ENCODE results near the gene SLC39A3.
A peak's percentile ranks its signal among the peaks of the same experiment; 100 is the strongest.

The SLC39A3 gene

GRCh38 chr19:2759965-2760364 lies 20.1 kb upstream of the SLC39A3 start:
- no peaks in the 10 kb centered on the region for H3K9me3 Mint-ChIP-seq
- no peak for ATAC-seq
- H3K36me3 Mint-ChIP-seq, result peaks cover 85% of the 10 kb centered on the region
- no peak overlapping the region for H3K27ac Mint-ChIP-seq
- DNase-seq (ENCODE audit: low spot score in 2 of 2), result no peak
- H3K4me1 Mint-ChIP-seq, result no peaks in the 10 kb centered on the region
- H3K4me3 Mint-ChIP-seq, result no peak overlapping the region

- Mint-ChIP-seq H3K4me1 (no peaks in the 10 kb centered on the region), H3K36me3 (peaks cover 83% of the 10 kb centered on the region), H3K27ac (no peak overlapping the region), H3K9me3 (no peaks in the 10 kb centered on the region), H3K4me3 (no peak overlapping the region)
- no peak for ATAC-seq
- no peak for DNase-seq (ENCODE audit: low spot score in 2 of 2)
Observed at GRCh38 chr19:2759362-2759761, 19.5 kb upstream of the SLC39A3 start.

DNA sequence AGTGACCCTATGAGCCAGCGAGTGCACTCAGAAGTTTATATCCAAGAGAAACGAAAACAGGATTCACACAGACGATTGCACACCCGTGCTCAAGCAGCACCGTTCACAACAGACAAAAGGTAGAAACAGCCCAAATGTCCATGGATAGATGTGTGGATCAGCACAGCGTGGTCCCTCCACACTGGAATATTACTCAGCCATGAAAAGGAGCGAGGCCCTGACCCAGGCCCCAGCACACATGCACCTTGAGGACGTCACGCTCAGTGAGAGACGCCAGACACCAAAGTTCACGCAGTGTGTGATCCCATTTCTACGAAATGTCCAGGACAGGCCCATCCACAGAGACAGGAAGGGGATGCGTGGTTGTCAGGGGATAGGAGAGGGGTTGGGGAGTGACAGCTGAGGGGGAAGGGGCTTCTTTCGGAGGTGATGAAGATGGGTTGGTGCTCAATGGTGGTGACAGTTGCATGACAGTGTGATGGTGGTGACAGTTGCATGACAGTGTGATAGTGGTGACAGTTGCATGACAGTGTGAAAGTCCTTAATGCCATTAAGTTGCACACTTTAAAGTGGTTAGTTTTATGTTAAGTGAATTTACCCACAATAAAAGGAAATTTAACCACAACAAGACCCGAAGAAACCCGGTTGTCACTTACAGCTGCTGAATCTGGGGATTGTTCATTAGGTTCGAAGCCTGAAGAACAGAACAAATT lies 18.9 kb upstream of the SLC39A3 start:
- Mint-ChIP-seq H3K27ac (no peak overlapping the region), H3K4me1 (peaks cover 1% of the 10 kb centered on the region), H3K36me3 (peaks cover 83% of the 10 kb centered on the region)

DNA sequence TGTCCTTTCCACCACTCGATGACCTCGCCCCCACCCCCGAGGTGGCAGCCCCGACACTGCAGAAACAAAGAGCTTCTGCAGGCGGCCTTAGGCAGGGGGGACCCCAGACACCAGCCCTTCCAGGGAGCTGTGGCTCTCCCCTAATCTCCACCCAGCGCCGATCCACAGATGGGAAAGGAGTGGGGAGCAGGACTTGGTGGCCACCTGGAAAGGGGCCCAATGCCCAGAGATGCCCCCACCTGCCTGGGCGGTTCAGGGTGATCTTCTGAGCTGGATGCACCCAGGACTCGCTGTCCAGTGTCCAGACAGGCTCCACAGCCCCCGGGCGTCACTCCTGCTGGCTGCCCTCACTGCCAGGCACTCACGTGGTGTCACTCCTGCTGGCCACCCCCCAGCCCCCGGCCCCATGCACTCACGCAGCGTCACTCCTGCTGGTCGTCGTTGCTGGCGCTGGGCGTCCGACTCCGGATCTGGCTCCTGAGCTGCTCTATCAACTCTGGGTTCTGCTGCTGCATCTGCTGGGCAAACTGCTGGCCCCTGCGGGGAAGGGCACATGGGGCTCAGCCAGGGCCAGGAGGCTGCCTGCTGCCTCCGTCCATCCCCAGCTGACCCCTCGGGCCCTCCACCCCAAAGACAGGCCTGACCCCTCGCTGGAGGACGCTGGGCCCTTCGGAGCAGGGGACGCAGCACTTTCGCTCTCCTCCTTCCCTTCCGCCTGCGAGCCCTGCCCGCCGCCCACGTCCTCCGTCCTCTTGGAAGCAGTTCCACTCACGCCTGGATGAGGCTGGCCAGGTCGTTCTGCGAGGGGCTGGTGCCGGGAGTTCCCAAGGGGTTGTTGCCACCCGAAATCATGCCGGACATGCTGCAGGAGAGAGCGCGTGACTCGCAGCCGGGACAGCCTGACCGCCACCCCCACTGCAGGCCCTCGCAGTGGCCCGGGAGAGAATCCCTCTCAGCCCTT lies 17.4 kb upstream of the SLC39A3 start:
- peak overlapping the region; percentile 37 for H3K27ac Mint-ChIP-seq
- no peak for ATAC-seq
- peaks cover 76% of the 10 kb centered on the region for H3K36me3 Mint-ChIP-seq
- H3K9me3 Mint-ChIP-seq, result no peaks in the 10 kb centered on the region
- H3K4me3 Mint-ChIP-seq, result no peak overlapping the region
- H3K4me1 Mint-ChIP-seq, result peaks cover 10% of the 10 kb centered on the region
- no peak for DNase-seq (ENCODE audit: low spot score in 2 of 2)

More for the DNA sequence above, 18.9 kb upstream of the SLC39A3 start:
- DNase-seq (ENCODE audit: low spot score in 2 of 2), result no peak
- Mint-ChIP-seq H3K9me3 (no peaks in the 10 kb centered on the region), H3K4me3 (no peak overlapping the region)
- peak; percentile 58 for ATAC-seq

GRCh38 chr19:2756477-2756876 lies 16.7 kb upstream of the SLC39A3 start:
- ATAC-seq (no peak), DNase-seq (ENCODE audit: low spot score in 2 of 2) (no peak)
- H3K4me3 Mint-ChIP-seq, result no peak overlapping the region
- H3K27ac Mint-ChIP-seq, result no peak overlapping the region
- H3K9me3 Mint-ChIP-seq, result no peaks in the 10 kb centered on the region
- H3K36me3 Mint-ChIP-seq, result peaks cover 70% of the 10 kb centered on the region
- H3K4me1 Mint-ChIP-seq, result peaks cover 10% of the 10 kb centered on the region

DNA sequence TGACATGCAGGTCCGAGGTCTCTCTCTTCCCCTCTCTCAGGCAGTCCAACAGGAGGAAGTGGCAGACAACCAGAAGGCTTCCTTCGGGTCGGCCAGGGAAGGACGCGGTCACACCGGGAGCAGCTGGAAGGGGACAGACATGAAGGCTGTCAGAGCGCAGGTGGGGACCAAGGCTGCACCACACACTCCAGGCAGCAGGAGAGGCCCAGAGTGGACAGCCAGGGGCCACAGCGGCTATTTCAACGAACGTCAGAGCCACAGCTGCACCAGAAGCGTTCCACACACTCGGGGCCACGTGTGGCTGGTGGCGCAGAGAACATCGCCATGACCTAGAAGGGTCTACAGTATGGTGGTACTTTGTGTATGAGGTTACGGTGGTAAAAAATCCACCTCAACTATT lies 16.0 kb upstream of the SLC39A3 start:
- no peaks in the 10 kb centered on the region for H3K9me3 Mint-ChIP-seq
- H3K4me1 Mint-ChIP-seq, result peaks cover 10% of the 10 kb centered on the region
- DNase-seq (ENCODE audit: low spot score in 2 of 2) (no peak), ATAC-seq (no peak)
- no peak overlapping the region for H3K4me3 Mint-ChIP-seq
- H3K36me3 Mint-ChIP-seq, result peaks cover 65% of the 10 kb centered on the region
- no peak overlapping the region for H3K27ac Mint-ChIP-seq

DNA sequence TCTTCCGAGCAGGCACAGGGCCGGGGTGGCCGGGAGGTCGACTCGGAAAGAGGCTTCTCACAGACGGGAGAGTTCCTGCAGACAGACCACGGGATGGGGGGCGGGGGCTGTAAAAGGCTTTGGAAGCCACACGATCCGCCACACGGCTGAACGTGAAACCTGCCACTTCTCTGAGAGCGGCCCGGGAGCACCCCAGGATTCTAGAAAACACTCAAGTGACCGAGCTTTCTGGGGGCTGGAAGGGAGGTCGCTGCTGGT lies 15.6 kb upstream of the SLC39A3 start:
- Mint-ChIP-seq H3K4me1 (peaks cover 10% of the 10 kb centered on the region), H3K9me3 (no peaks in the 10 kb centered on the region)
- no peak for ATAC-seq

DNA sequence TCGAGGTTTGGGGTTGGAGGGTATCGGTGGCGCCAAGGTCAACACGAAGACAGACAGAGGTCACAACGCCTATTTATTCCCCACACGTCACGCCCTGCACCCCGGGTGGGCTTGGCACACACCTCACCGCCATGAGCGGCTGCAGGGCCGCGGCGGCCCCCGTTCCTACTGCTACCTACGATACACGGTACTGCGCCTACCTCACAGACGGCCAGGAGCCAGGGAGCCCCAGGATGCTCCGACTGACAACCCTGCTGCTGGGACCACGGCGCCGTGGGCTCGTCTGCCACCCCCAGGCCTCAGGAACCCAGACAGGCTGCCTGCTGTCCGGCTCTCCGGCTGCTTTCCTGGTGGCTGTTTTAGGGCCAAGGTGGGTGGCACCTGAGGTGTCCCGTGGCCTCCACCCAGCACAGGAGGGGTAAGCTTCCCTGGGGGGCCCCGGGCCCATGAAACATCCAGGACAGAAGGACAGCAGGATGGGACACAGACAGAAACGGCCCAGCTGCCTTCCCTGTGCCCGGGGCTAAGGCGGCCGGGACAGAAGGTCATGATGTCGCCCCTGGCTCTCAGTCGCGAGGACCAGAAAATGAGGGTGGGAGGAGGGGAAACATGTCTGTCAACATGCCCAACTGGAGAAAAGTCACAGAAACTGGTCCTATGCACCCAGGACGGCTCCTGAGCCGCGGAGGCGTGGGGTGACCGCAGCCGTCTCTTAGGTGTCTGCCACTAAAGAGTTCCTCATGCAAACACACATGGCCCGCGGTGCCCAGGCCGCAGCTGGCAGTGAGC lies 15.0 kb upstream of the SLC39A3 start:
- H3K4me3 Mint-ChIP-seq, result no peak overlapping the region
- ATAC-seq (no peak), DNase-seq (ENCODE audit: low spot score in 2 of 2) (no peak)
- no peaks in the 10 kb centered on the region for H3K9me3 Mint-ChIP-seq
- H3K36me3 Mint-ChIP-seq, result peaks cover 56% of the 10 kb centered on the region
- H3K4me1 Mint-ChIP-seq, result peaks cover 10% of the 10 kb centered on the region
- no peak overlapping the region for H3K27ac Mint-ChIP-seq

More for the DNA sequence above, 15.6 kb upstream of the SLC39A3 start:
- H3K36me3 Mint-ChIP-seq, result peaks cover 61% of the 10 kb centered on the region
- no peak for DNase-seq (ENCODE audit: low spot score in 2 of 2)
- no peak overlapping the region for H3K4me3 Mint-ChIP-seq
- no peak overlapping the region for H3K27ac Mint-ChIP-seq

DNA sequence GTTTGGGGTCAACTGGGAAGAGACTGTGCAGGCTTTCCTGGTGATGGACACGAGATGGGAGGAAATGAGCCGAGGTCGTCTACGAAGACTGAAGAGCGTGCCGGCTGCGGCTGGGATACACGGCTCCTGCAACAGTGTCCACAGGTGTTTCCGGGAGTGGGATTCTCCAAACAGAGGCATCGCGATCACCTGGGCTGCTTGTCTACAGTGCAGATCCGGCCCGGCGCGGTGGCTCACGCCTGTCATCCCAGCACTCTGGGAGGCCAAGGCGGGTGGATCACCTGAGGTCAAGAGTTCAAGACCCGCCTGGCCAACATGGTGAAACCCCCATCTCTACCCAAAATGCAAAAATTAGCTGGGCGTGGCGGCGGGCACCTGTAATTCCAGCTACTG lies 11.6 kb upstream of the SLC39A3 start:
- Mint-ChIP-seq H3K27ac (no peak overlapping the region), H3K4me1 (peaks cover 10% of the 10 kb centered on the region), H3K4me3 (no peak overlapping the region), H3K9me3 (no peaks in the 10 kb centered on the region), H3K36me3 (peaks cover 28% of the 10 kb centered on the region)
- DNase-seq (ENCODE audit: low spot score in 2 of 2) (no peak), ATAC-seq (no peak)

DNA sequence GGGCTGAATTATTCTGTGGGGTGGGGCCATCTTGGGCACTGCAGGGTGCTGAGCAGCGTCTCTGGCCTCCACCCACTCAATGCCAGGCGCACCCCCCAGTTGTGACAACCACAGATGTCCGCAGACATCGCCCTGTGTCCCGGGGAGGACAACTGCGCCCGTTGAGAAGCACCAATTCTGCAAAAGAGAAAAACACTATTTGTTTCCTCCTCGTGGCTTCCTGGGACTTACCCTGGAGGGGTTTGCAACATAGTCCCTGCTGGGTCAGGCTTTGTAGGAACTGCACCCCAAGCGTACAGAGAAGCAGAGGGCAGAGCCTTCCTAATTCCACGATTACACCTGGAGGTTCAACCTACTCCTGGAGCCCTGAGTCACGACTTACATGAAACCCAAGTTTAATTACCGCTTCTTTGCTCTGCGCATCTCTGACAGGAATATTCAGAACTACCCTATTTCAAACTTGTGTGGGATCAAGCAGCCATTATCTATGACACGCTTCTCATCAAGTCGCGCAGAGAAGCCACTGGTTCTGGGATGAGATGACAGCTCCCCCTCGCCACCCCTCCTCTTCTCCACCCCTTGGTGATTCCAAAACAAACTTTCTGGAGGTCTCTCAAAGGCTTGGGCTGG lies 11.1 kb upstream of the SLC39A3 start:
- no peak overlapping the region for H3K27ac Mint-ChIP-seq
- no peak overlapping the region for H3K4me3 Mint-ChIP-seq
- peaks cover 23% of the 10 kb centered on the region for H3K36me3 Mint-ChIP-seq
- ATAC-seq, result no peak
- H3K4me1 Mint-ChIP-seq, result peaks cover 10% of the 10 kb centered on the region
- DNase-seq (ENCODE audit: low spot score in 2 of 2), result no peak
- H3K9me3 Mint-ChIP-seq, result no peaks in the 10 kb centered on the region

DNA sequence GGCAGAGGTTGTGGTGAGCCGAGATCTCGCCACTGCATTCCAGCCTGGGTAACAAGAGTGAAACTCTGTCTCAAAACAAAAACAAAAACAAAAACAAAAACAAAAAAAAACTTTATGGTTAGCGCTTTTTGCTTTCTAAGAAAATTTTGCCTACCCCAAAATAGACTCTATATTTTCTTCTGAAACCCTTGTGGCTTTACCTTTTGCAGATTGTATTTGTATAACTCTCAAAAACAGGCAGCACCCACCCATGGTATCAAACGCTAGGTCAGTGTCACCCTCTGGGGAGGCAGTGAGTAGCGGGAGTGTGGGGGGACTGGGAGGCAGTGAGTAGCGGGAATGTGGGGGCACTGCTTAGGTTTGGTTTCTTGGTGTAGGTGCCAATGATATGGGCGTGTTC lies 7.5 kb upstream of the SLC39A3 start:
- Mint-ChIP-seq H3K4me3 (no peak overlapping the region), H3K27ac (no peak overlapping the region), H3K36me3 (no peaks in the 10 kb centered on the region), H3K9me3 (no peaks in the 10 kb centered on the region), H3K4me1 (no peaks in the 10 kb centered on the region)
- ATAC-seq (no peak), DNase-seq (ENCODE audit: low spot score in 2 of 2) (no peak)

DNA sequence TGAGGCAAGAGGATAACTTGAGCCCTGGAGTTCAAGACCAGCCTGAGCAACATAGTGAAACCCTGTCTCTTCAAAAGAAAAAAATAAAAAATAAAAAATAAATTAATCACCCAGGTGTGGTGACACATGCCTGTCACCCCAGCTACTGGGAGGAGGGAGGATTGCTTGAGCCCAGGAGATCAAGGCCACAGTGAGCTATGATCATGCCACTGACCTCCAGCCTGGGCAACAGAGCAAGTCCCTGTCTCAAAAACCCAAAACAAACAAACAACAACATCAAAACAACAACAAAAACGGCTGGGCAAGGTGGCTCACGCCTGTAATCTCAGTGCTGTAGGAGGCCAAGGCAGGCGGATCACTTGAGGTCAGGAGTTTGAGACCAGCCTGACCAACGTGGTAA lies 4.3 kb upstream of the SLC39A3 start:
- no peaks in the 10 kb centered on the region for H3K36me3 Mint-ChIP-seq
- no peaks in the 10 kb centered on the region for H3K9me3 Mint-ChIP-seq
- H3K4me3 Mint-ChIP-seq, result no peak overlapping the region
- H3K4me1 Mint-ChIP-seq, result peaks cover 9% of the 10 kb centered on the region
- no peak for DNase-seq (ENCODE audit: low spot score in 2 of 2)
- ATAC-seq, result no peak
- H3K27ac Mint-ChIP-seq, result no peak overlapping the region

- Mint-ChIP-seq H3K27ac (no peak overlapping the region), H3K9me3 (no peaks in the 10 kb centered on the region), H3K4me1 (peaks cover 18% of the 10 kb centered on the region), H3K4me3 (no peak overlapping the region), H3K36me3 (peaks cover 6% of the 10 kb centered on the region)
- ATAC-seq, result no peak
- DNase-seq (ENCODE audit: low spot score in 2 of 2), result no peak
Observed at GRCh38 chr19:2743099-2743498, 3.3 kb upstream of the SLC39A3 start.

DNA sequence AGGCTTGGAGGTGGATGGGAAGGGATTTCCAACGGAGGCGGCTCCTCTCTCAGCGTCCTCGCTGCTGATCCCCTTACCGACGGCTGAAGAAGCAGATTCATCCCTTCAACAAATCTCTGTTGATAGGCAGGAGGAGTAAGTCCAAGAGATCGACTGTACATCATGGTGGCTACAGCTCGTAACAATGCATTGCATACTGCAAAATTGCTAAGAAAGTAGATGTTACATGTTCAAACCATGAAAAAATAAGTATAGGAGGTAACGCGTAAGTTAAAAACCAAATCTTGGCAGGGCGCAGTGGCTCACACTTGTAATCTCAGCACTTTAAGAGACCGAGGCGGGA lies 468 bp upstream of the SLC39A3 start:
- ATAC-seq (no peak), DNase-seq (ENCODE audit: low spot score in 2 of 2) (no peak)
- Mint-ChIP-seq H3K9me3 (no peaks in the 10 kb centered on the region), H3K4me1 (peaks cover 33% of the 10 kb centered on the region), H3K36me3 (peaks cover 19% of the 10 kb centered on the region), H3K27ac (no peak overlapping the region), H3K4me3 (peak overlapping the region; percentile 89)

GRCh38 chr19:2736550-2737190 lies 3.1 kb downstream of the SLC39A3 start:
- Mint-ChIP-seq H3K27ac (no peak overlapping the region), H3K9me3 (no peaks in the 10 kb centered on the region), H3K4me3 (no peak overlapping the region), H3K36me3 (peaks cover 35% of the 10 kb centered on the region), H3K4me1 (peaks cover 45% of the 10 kb centered on the region)
- no peak for ATAC-seq
- no peak for DNase-seq (ENCODE audit: low spot score in 2 of 2)

Data from stimulated activated effector memory CD8-positive, alpha-beta T cell treated with anti-CD3 and anti-CD28 coated beads, Interleukin-12 subunit alpha, Interleukin-12 subunit beta, amount 100 ng/mL, for 72 hours (primary cell).